ENCODE measurements around the gene PEX26. TPM values are rescaled to one million over a fixed set of nuclear protein-coding genes. Genes with fewer than 3 reads are reported as not detected.

Gene PEX26
- total RNA-seq, 1 experiment from 2014 or later, result 47.1 TPM

DNA sequence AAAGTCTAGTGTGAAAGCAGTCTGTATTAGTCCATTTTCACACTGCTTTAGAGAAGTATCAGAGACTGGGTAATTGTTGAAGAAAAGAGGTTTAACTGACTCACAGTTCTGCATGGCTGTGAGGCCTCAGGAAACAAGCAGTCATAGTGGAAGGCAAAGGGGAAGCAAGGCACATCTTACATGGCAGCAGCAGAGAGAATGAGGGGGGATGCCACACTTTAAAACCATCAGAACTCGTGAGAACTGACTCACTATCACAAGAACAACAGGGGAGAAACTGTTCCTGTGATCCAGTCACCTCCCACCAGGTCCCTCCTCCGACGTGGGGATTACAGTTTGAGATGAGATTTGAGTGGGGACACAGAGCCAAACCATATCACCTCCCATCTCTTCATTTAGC is 19.0 kb downstream of the PEX26 start:
- intact Hi-C loops (cut with micrococcal nuclease), result no loop called here
- ChIA-PET CTCF (no interaction called here), POLR2A (no interaction called here)
- BruUV-seq (replicated peaks), result no TSS peak
- TF ChIP-seq CTCF (IDR thresholded peaks at IDR 0.05; ENCODE audit: unreplicated experiment), result no peak
- Mint-ChIP-seq H3K9me3 (ENCODE audit: unreplicated experiment) (no peaks in the 10 kb centered on the region), H3K4me1 (ENCODE audit: insufficient read depth, unreplicated experiment) (peaks cover 6% of the 10 kb centered on the region), H3K4me3 (ENCODE audit: unreplicated experiment) (no peak overlapping the region), H3K27me3 (ENCODE audit: insufficient read depth, unreplicated experiment) (no peaks in the 10 kb centered on the region), H3K36me3 (ENCODE audit: insufficient read depth, unreplicated experiment) (peaks cover 11% of the 10 kb centered on the region), H3K27ac (ENCODE audit: low read depth, unreplicated experiment) (no peak overlapping the region)
- DNase-seq (ENCODE audit: unreplicated experiment), result no peak

GRCh38 chr22:18100781-18101180 is 23.0 kb downstream of the PEX26 start:
- ChIA-PET POLR2A (interaction anchor here (1.0 to 1.2 kb wide), 2 partner anchors 378 to 386 kb away, joined by 3 read pairs; no protein-coding TSS in a partner anchor), CTCF (interaction anchor here (0.8 to 1.0 kb wide), 3 partner anchors 20 to 358 kb away, joined by 3 to 4 read pairs (median 3); no protein-coding TSS in a partner anchor)
- H3K27me3 Mint-ChIP-seq (ENCODE audit: insufficient read depth, unreplicated experiment), result no peaks in the 10 kb centered on the region
- no peaks in the 10 kb centered on the region for H3K9me3 Mint-ChIP-seq (ENCODE audit: unreplicated experiment)
- no peak overlapping the region for H3K27ac Mint-ChIP-seq (ENCODE audit: low read depth, unreplicated experiment)
- peaks cover 7% of the 10 kb centered on the region for H3K36me3 Mint-ChIP-seq (ENCODE audit: insufficient read depth, unreplicated experiment)
- TF ChIP-seq CTCF (IDR thresholded peaks at IDR 0.05; ENCODE audit: unreplicated experiment), result no peak
- intact Hi-C loops (cut with micrococcal nuclease), result no loop called here
- H3K4me3 Mint-ChIP-seq (ENCODE audit: unreplicated experiment), result no peak overlapping the region
- DNase-seq (ENCODE audit: unreplicated experiment), result no peak
- BruUV-seq (replicated peaks), result no TSS peak
- H3K4me1 Mint-ChIP-seq (ENCODE audit: insufficient read depth, unreplicated experiment), result no peaks in the 10 kb centered on the region

DNA sequence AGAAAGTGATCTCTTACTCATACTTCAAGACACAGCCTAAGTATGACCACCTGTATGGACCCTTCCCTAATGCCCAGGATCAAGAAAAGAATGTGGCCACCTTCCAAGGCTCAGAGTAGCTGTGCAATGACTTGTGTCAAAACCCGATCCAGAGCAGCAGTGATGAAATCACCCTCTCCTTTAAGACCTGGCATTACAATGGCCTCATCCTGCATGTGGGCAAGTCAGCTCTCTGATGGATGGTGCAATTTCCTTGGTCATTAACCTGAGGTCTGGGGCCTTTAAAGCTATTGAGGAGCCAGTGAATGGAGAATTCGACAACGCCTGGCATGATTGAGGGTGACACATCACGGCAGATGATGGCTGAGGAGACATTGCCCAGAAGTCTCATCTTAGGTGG is 23.7 kb downstream of the PEX26 start:
- H3K36me3 Mint-ChIP-seq (ENCODE audit: insufficient read depth, unreplicated experiment), result peaks cover 15% of the 10 kb centered on the region

More for the DNA sequence above, 23.7 kb downstream of the PEX26 start:
- POLR2A ChIA-PET, result interaction anchor here (1.1 to 1.2 kb wide), 2 partner anchors 13 to 379 kb away, joined by 3 read pairs; no protein-coding TSS in a partner anchor
- no peak for DNase-seq (ENCODE audit: unreplicated experiment)
- BruUV-seq (replicated peaks), result no TSS peak
- Mint-ChIP-seq H3K27me3 (ENCODE audit: insufficient read depth, unreplicated experiment) (no peaks in the 10 kb centered on the region), H3K9me3 (ENCODE audit: unreplicated experiment) (no peaks in the 10 kb centered on the region), H3K27ac (ENCODE audit: low read depth, unreplicated experiment) (no peak overlapping the region), H3K4me1 (ENCODE audit: insufficient read depth, unreplicated experiment) (no peaks in the 10 kb centered on the region), H3K4me3 (ENCODE audit: unreplicated experiment) (no peak overlapping the region)
- no peak for TF ChIP-seq CTCF (IDR thresholded peaks at IDR 0.05; ENCODE audit: unreplicated experiment)
- CTCF ChIA-PET, result interaction anchor here (0.8 kb wide), 1 partner anchor 358 kb away, joined by 3 read pairs; no protein-coding TSS in a partner anchor
- intact Hi-C loops (cut with micrococcal nuclease), result no loop called here

Measured in MCF 10A (cell line).